GM12892 (cell line): ENCODE data around the gene PRODH2.

Experiments
- POLR2A ChIP-seq: IDR thresholded peaks from 2 replicates; pipeline ENCODE4 v1.6.1; 2011; ENCODE audit warnings: low read depth, low read length, control low read depth
- POLR2AphosphoS5 ChIP-seq: IDR thresholded peaks from 2 replicates; pipeline ENCODE4 v1.6.1; 2011; ENCODE audit warnings: low read depth, low read length, control low read depth

DNA sequence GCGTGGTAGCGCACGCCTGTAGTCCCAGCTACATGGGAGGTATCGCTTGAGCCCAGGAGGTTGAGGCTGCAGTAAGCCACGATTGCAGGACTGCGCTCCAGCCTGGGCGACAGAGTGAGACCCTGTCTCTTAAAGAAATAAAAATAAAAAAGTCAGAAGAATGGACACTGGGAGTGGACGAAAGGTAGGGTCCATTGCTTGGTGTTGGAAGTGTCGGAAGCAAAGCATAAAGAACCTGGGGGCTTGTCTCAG lies 37.7 kb downstream of the PRODH2 start:
- TF ChIP-seq POLR2A (no peak), POLR2AphosphoS5 (no peak)
